ENCODE measurements around the gene CAMTA1.

- TF ChIP-seq CTCF (IDR thresholded peaks at IDR 0.05): no peak
- TF ChIP-seq POLR2A (IDR thresholded peaks at IDR 0.05): no peak
Measured at GRCh38 chr1:7767176-7767575, 981.9 kb downstream of the CAMTA1 start.
